ENCODE data around the gene SNX33. TPM values are rescaled to one million over a fixed set of nuclear protein-coding genes. Genes with fewer than 3 reads are reported as not detected.
A peak's percentile ranks its signal among the peaks of the same experiment; 100 is the strongest.

Gene SNX33
- total RNA-seq, 1 experiment from 2014 or later, result 8.1 TPM

DNA sequence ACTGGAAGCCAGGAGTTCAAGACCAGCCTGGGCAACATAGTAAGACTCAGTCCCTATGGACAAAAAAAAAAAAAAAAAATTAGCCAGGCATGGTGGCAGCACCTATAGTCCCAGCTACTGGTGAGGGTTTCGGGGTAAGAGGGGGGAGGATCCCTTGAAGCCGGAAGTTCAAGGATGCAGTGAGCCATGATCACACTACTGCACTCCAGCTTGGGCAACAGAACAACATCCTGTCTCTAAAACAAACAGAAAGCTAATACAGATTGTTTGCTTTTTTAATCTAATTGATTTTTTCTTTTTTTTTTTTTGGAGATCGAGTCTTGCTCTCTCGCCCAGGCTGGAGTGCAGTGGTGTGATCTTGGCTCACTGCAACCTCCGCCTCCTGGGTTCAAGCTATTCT is 6.1 kb upstream of the SNX33 start:
- DNase-seq (ENCODE audit: low read depth), result no peak

DNA sequence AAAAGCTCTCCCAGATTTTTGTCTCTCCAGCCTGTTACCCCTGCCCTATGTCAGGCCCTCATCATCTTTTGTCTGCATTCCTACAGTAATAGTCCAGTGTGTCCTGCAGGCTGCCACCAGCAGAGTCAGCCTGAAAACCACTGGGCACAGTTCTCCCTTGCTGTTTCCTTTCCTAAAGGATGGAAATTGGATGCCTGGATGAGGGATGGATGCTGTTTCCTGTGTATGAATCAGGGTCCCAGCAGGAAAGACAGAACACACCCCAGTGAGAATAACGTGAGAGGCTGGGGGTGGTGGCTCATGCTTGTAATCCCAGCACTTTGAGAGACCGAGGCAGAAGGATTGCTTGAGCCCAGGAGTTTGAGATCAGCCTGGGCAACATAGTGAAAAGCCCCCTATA is 3.3 kb upstream of the SNX33 start:
- no peak for DNase-seq (ENCODE audit: low read depth)

DNA sequence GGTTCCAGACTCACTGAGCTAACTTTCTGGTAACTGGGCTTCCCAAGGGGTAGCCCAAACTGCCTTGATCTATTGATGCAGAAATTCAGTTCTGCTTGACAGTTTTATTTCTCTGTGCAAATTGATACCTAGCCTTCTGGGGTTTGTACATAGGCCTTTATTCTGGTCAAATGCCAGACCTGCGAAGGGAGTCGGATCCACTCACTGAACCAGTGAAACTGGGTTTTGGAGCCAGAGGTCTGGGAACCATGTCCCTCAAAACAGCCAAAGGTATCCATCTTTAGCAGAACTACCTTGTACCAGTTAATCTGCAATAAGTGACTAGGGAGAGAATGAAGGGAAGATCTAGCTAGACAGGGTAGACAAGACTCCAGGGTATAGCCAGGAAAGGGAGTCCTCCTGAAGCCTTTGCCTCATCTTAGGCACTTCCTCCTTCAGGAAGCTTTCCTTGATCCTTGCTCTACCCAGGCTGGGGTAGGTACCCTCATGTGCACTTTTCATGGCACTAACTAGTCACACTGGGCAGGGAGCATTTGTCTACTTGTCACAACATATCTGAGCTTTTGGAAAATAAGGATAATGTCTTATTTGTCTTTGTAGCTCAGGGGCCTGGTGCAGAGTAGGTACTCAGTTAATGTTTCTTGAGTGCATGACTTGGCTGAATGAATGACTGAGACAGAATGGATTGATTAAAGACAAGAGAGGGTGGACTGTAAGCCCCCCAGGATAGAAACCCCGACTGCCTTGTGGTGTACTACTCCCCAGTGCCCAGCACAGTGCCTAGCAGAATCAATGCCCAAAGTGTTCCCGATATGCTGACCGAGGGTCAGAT is 1.4 kb upstream of the SNX33 start:
- DNase-seq (ENCODE audit: low read depth), result no peak

DNA sequence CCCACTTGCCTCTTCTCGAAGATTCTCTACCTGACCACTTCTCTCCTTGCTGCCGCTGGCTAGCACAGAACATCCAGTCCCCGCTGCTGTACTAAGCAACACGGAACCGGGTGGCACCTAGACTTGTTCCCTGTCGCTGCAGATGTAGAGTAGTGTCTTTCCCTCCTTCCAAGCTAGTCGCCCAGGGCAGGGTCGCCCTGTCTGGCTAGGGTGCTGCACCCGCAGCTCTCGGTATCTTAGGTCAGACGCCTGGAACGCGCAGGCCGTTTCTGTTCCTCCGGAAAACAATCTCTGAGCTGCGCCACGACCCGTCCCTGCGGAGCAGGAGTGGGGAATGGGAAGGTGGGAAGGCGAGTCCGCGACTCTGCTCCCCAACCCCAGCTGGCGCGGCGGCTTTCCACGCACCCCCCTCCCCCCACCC is 758 bp upstream of the SNX33 start:
- no peak for DNase-seq (ENCODE audit: low read depth)

DNA sequence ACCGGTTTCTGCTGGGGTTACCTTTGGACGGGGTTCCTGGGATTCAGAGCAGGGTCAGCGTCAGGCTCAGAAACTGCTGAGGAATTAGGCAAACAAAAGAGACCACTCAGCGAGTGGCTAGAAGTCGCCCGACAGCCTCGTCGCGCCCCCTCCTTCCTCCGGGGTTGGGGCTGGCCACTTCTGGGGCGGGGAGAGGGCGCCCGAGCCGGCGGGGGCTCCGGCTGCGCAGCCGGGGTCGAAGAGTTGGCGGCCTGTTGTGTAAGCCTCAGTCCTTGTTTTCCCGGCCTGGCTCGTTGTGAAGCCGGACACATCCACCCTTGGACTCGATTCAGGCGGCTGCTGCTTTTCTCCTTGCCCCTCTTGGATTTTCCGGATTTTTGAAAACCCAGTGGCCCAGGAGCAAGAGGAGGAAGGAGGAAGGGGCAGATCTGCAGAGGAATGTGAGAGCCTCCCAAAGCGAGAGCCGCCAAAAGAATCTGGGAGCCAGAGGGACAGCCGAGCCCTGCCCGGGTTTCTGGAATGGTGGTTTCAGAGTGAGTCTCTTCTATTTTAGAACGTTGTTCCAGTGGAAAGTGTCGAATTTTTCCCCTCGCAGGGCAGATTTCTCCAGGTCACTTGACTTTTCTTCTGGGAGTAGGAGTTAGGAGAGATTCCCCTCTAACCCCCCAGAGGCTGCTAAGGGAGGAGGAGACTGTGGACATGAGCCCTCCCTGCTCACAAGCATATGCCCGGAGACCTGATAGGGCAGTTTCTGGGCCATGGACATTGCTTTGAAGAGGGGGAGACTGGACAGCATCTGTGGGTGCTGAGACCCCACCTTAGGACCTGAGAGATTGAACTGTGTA is 666 bp downstream of the SNX33 start:
- DNase-seq (ENCODE audit: low read depth), result peak; percentile 22

DNA sequence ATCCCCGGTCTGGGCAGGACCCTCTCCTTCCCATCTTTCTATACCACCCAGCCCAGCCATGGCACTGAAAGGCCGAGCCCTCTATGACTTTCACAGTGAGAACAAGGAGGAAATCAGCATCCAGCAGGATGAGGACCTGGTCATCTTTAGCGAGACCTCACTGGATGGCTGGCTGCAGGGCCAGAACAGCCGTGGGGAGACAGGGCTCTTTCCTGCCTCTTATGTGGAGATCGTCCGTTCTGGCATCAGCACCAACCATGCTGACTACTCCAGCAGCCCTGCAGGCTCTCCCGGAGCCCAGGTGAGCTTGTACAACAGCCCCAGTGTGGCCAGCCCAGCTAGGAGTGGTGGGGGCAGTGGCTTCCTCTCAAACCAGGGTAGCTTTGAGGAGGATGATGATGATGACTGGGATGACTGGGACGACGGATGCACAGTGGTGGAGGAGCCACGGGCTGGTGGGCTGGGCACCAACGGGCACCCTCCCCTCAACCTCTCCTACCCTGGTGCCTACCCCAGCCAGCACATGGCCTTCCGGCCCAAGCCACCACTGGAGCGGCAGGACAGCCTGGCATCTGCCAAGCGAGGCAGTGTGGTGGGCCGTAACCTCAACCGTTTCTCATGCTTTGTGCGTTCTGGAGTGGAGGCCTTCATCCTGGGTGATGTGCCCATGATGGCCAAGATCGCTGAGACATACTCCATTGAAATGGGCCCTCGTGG is 1.5 kb downstream of the SNX33 start:
- no peak for DNase-seq (ENCODE audit: low read depth)

DNA sequence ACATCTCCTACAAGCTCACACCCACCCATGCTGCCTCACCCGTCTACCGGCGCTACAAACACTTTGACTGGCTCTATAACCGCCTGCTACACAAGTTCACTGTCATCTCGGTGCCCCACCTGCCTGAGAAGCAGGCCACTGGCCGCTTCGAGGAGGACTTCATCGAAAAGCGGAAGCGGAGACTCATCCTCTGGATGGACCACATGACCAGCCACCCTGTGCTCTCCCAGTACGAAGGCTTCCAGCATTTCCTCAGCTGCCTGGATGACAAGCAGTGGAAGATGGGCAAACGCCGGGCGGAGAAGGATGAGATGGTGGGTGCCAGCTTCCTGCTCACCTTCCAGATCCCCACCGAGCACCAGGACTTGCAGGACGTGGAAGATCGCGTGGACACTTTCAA is 2.1 kb downstream of the SNX33 start:
- DNase-seq (ENCODE audit: low read depth), result no peak

DNA sequence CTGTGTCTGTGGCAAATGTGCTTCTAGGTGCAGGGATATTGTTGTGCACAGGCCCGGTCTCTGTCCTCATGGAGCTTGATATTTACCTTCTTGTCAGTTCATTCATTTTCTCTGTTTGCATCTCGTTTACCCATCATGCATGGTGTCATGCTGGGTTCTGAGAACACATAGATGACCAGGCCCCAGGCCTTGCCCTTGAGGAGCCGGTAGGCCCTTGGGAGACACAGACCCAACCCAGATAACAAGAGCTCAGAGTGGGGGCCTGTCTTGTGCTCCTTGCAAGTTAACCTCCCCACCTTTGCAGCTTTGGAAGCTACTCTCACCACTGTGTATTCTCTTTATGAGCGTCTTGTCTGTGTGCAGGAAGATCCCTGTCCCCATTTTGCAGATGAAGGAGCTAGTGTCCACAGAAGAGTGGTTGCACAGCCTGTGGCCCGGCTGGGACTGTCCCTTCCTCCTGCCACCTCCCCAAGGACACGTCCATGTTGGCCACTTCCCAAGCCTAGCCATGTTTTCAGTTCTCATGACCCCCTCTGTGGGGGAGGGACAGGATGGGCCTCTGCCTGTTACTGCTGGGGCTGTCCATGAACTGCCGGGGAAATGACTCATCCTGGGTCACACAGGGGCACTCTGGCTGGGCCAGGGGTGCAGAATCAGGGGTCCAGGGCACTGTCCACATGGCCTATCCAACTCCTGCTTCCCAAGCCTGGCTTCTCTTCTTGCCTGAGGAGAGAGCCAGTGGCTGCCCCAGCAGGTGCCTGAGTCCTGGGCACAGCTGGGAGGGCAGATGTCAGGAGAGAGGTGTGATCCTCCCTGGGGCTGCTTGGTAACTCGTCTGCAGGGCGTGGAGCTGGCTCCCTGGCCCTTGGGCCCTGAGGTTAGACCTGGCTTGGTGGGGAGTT is 3.4 kb downstream of the SNX33 start:
- peak; percentile 76 for DNase-seq (ENCODE audit: low read depth)

DNA sequence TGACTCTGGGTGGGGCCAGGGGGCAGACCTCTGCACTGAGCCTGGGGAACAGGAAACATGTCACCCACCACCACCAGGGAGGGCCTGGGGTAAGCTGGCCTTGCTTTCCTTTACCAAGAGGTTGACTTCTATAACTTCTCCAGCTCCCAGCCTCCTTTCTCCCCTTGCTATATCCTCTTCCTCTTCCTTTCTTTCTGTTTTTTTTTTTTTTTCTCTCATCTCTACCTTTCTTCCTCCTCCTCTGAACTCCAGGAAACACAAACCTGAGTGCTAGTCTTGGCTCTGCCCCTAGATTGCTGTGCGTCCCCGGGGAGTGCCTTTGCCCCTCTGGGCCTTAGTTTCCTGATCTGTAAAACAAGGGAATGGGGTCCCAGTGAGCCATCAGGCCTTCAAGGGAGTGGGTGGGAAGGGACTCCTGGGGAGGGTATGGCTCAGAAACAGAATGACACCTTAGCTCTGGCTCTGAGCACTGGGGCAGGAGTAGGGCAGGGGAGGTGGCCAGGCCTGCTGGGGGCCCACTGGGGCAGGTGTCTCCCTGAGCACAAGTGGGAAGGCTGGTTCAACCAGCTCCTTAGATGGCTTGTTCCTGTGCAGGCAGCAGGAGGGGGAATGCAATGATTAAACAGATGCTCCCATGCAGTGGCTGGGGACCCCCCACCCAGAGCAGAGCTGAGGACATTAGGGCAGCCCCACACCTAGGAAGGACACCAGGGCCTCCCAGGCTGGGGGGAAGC is 4.3 kb downstream of the SNX33 start:
- DNase-seq (ENCODE audit: low read depth), result no peak

DNA sequence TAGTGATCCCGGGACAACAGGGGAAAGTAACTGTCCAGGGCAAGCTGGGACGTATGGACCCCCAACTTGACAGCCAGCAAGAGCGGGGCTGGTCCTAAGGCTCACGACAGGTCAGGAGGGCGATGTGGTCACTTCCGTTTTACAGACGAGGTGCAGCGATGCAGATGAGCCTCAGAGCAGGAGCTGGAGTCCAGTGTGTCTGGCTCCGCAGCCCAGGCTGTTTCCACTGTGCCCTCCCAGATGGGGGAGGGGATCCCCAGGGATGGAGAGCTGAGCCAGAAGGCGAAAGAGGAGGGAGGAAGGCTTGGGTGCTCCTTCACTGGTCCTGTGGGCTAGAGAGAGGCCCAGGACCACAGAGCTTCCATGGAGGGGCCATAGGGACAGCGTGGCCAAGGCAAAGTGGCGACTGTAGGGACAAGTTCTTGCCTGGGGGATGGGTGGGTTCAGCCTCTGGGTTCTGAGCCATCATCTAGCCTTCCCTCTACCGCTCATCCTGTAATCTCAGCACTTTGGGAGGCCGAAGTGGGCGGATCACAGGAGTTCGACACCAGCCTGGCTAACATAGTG is 5.7 kb downstream of the SNX33 start:
- no peak for DNase-seq (ENCODE audit: low read depth)

DNA sequence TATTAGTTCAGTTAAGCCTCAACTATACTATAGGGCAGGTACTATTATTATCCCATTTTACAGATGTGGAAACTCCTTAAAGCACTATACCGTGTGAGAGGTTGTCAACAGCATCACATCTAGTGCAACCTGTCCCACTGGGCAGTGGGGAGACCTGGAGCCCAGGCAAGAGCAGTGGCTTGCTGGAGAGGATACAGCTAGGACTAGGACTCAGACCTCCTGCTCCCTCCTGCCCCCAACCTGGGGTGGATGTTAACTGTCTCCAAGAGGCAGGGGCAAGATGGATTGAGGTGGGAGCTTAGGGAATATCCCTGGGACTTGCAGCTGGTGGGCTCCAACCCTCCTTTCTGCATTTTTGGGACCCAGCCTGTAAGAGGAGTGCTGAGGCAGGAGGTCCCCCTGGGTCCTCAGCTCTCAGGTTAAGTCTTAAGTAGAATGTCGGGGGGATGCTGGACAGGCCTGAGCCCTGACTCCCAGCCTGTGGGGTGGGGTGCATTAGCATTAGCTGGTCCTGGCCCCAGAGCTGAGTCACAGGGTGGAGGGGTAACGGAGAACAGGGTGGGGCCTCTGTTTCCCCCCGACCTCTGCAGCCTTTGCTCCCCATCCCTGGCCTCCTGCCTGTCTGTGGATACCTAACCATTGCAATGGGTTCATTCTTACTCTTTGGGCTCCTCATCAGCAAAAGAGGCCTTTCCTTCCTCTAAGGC is 6.6 kb downstream of the SNX33 start:
- DNase-seq (ENCODE audit: low read depth), result no peak

DNA sequence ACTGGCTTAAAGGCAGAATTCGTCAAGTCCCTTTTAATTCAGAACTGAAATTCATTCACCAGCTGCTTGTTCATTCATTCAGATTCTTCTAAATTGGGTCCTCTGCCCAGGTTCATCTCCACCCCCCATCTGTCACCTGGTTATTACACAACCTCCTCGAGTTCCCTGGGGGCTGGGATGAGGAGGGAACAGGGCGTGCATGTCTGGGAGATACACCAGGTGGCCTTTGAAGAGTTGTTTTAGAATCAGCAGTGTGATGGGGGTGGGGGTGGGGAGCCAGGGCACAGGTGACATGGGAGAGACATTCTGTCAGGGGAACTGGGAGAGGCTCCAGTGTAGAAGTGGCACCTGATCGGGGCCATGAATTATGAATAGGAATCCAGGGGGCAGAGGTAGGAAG is 8.2 kb downstream of the SNX33 start:
- no peak for DNase-seq (ENCODE audit: low read depth)

DNA sequence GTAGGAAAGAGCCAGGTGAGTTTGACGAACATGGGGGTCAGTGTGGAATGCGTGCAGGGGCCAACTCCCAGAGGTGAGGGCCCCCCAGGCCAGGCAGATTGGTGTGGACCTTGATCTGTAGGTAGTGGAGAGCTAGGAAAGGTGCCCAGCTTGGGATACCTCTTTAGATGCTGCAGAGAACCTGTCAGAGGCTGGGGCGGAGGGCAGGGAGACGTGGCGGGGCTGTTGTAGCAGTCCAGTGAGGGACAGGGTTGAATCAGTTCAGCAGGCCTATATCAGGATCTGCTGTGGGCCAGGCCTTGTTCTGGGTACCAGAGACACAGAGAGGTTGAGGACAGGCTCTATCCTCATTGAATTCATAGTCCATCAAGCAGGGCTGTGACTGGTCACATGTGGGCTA is 8.6 kb downstream of the SNX33 start:
- no peak for DNase-seq (ENCODE audit: low read depth)

DNA sequence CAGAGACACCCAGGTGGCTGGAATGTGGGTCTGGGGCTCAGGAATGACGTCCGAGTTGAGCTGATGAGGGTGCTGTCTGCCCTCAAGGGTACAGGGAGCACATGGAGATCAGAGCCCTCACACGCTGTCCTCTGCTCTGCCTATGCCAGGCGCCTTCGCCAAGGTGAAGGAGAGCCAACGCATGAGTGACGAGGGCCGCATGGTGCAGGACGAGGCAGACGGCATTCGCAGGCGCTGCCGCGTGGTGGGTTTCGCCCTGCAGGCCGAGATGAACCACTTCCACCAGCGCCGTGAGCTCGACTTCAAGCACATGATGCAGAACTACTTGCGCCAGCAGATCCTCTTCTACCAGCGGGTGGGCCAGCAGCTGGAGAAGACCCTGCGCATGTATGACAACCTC is 9.1 kb downstream of the SNX33 start:
- no peak for DNase-seq (ENCODE audit: low read depth)

DNA sequence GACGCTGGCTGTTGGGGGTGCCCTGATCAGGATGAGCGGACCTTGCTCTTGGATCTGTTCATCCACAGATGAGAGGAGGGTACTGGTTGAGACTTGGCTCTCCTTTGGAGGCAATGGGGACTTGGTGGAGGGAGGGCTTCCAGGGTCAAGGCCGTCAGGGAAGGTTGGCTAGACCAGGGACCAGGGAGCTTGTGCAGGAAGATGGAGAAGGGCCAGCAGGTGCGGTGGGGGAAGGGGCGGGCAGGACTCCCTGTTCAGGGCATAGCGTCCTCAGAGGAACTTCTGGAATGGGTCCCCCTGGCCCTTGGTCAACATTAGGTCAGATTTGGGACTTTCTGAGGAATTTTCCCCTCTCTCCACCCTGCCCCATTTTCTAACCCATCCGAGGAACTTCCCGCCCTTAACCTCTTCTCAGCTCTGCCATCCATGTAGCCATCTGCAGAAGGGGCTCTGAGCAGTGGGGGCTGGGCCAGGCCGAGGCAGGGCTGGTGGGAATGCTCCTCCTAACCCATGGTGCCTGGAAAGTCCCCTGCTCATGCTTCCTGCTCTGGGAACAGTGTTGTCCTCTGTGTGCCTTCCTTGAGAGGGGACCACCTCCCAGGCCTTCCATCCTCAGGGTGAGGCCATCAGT is 11.5 kb downstream of the SNX33 start:
- no peak for DNase-seq (ENCODE audit: low read depth)

DNA sequence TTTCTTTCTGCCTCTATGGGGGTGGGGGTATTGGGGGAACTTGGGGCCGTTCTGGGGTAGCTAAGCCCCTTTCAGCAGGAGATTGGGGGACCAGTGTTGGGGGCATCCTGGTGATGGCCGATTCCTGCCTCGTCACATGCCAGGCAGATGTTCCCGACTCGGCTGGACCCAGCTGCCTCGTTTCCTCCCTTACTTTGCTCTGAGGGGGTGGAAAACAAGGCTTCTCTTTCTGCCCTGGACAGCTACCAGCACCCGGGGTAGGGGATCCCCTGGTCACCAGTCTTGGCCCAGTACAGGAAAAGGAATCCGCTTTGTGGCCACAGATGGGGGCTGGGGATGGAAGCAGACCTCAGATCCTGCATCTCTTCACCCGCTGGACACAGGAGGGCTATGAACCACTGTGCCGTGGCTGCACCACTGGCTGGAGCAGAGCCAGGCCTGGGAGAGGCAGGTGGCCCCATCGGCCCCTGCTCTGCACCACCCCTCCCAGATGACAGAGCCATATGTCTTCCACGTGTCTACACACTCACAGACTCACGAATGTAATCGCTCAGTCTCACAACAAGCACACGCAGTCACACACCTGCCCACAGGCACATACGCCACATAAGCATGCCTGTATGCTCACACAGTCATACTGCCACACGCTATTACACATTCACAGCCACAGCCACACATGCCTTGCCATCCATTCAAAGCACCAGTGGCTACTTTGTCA is 12.4 kb downstream of the SNX33 start:
- no peak for DNase-seq (ENCODE audit: low read depth)

DNA sequence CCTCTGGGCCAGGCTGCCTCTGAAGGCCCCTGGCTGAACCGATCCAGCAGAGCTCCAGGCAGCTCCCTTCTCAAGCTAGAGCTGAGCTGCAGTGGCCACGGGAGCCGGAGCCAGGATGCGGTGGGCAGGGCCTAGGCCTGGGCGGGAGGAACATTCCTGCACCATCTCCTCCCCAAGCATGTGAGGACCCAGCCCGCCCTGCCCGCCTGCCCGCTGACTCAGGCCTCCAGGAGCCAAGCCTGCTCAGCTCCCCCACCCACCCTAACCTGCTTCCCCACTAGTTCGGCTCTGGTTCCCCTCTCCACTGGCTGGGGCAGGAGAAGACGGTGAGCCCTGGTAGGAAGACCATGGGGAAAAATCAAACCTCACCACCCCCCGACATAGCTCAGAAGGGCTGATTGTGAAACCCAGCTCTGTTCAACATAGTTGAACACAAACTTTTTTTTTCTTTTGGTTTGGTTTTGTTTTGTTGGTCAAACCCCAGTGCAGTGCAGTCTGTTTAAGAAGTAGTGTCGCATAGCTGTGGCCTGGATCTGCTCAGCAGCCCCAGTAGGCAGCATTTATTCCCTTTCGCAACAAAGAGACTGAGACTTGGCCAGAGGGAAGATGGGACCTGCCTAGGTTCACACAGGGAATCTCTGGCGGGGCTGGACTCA is 13.5 kb downstream of the SNX33 start:
- peak; percentile 80 for DNase-seq (ENCODE audit: low read depth)

DNA sequence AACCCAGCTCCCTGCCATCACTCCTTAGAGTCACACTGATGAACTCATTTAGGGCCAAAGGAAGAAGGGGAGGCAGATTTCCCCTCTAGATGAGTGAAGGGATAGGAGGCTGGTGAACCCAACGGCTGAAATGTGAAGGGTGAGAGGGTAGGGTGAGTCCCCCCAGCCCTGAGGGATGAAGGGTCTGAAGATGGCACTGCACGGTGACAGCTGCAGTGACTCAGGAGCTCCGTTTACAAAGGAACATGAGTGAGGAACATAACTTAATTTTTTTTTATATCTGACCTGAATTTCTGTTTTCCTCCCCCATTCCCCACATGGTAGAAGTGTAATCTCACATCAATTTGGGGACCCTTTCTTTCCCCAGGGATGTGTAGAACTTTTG is 14.0 kb downstream of the SNX33 start:
- DNase-seq (ENCODE audit: low read depth), result no peak
